ENCODE measurements around the gene RAB3C. TPM values are rescaled to one million over a fixed set of nuclear protein-coding genes. Genes with fewer than 3 reads are reported as not detected.

RAB3C gene
- total and polyA plus RNA-seq, 2 donors (not counting 1 experiment from before 2014, with no cell fraction given): not detected

DNA sequence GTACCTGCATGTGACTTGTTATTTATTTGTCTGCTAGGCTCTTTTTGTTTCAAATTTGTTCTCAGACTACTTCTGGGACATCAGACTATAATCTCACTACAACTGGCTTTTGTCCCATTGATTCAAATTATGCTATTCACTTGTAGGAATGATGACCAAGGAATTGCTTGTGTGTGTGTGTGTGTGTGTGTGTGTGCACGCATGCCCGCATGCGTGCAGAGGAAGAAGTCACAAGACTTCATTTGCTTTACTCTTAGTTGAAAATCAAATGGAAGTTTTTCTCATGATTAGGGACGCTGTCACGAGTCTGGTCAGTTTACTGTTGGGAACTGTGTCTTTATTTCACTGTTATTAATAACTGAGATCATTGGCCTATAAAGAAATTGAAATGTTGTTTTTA is 268.7 kb downstream of the RAB3C start:
- H3K27me3 ChIP-seq (ENCODE audit: control insufficient read depth, insufficient read depth, low read length): no peaks in the 10 kb centered on the region
- DNase-seq (ENCODE audit: low read depth in 2 of 2): no peak
- TF ChIP-seq, protein P1, sequence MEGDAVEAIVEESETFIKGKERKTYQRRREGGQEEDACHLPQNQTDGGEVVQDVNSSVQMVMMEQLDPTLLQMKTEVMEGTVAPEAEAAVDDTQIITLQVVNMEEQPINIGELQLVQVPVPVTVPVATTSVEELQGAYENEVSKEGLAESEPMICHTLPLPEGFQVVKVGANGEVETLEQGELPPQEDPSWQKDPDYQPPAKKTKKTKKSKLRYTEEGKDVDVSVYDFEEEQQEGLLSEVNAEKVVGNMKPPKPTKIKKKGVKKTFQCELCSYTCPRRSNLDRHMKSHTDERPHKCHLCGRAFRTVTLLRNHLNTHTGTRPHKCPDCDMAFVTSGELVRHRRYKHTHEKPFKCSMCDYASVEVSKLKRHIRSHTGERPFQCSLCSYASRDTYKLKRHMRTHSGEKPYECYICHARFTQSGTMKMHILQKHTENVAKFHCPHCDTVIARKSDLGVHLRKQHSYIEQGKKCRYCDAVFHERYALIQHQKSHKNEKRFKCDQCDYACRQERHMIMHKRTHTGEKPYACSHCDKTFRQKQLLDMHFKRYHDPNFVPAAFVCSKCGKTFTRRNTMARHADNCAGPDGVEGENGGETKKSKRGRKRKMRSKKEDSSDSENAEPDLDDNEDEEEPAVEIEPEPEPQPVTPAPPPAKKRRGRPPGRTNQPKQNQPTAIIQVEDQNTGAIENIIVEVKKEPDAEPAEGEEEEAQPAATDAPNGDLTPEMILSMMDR (conservative IDR thresholded peaks at IDR 0.05 in 1 of 2, IDR thresholded peaks at IDR 0.05 in 1 of 2; ENCODE audit: low read depth in 1 of 2, low read length in 2 of 2): no peak
- TF ChIP-seq EZH2 (IDR thresholded peaks at IDR 0.05; ENCODE audit: low read length, missing control alignments): no peak

DNA sequence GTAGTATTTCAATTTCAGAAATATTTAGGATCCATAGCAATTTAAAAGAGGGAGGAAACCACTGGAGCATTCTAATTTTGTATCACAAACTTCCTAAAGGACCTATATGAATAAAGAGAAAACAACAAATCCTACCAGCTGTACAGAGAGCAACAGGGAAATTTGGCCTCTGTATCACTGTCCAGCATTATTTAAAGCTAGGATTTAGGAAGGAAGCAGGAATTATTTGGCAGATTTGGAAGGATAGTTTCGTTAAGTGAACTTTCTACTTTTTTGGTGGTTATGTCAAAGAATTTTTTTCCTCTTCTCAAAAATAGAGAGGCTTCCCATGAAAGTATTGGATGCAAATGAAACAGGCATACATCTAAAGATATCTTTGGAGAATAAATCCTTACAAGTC is 269.7 kb downstream of the RAB3C start:
- Histone ChIP-seq H4K20me1 (ENCODE audit: control insufficient read depth, extremely low read depth, insufficient read depth, low read length) (no peaks in the 10 kb centered on the region), H3K79me2 (ENCODE audit: control insufficient read depth, insufficient read depth, low read length) (no peaks in the 10 kb centered on the region), H3K27me3 (ENCODE audit: control insufficient read depth, insufficient read depth, low read length) (no peaks in the 10 kb centered on the region), H2AFZ (ENCODE audit: low read length) (no peak overlapping the region), H3K4me2 (ENCODE audit: extremely low read depth, insufficient read depth, low read length) (no peak overlapping the region), H3K4me1 (ENCODE audit: control insufficient read depth, extremely low read depth, insufficient read depth, low read length) (no peaks in the 10 kb centered on the region), H3K4me3 (replicated peaks in 1 of 4; ENCODE audit: control extremely low read depth in 1 of 4, insufficient read depth in 1 of 4, low read depth in 3 of 4, low read length in 4 of 4) (no peak overlapping the region), H3K36me3 (ENCODE audit: control insufficient read depth, insufficient read depth, low read length) (no peaks in the 10 kb centered on the region), H3K9ac (ENCODE audit: insufficient read depth, low read length) (no peak overlapping the region), H3K27ac (ENCODE audit: insufficient read depth, low read length) (no peak overlapping the region), H3K9me3 (ENCODE audit: control insufficient read depth, insufficient read depth, low read depth, low read length) (no peaks in the 10 kb centered on the region)
- TF ChIP-seq, protein P1 (conservative IDR thresholded peaks at IDR 0.05 in 1 of 2, IDR thresholded peaks at IDR 0.05 in 1 of 2; ENCODE audit: low read depth in 1 of 2, low read length in 2 of 2): no peak
- no peak for TF ChIP-seq EZH2 (IDR thresholded peaks at IDR 0.05; ENCODE audit: low read length, missing control alignments)
- DNase-seq (ENCODE audit: low read depth in 2 of 2): no peak

More for the DNA sequence above, 268.7 kb downstream of the RAB3C start:
- H3K36me3 ChIP-seq (ENCODE audit: control insufficient read depth, insufficient read depth, low read length): no peaks in the 10 kb centered on the region
- no peaks in the 10 kb centered on the region for H3K4me1 ChIP-seq (ENCODE audit: control insufficient read depth, extremely low read depth, insufficient read depth, low read length)
- no peak overlapping the region for H2AFZ ChIP-seq (ENCODE audit: low read length)
- no peak overlapping the region for H3K9ac ChIP-seq (ENCODE audit: insufficient read depth, low read length)
- no peaks in the 10 kb centered on the region for H3K79me2 ChIP-seq (ENCODE audit: control insufficient read depth, insufficient read depth, low read length)
- H3K4me2 ChIP-seq (ENCODE audit: extremely low read depth, insufficient read depth, low read length): no peak overlapping the region
- H3K4me3 ChIP-seq (replicated peaks in 1 of 4; ENCODE audit: control extremely low read depth in 1 of 4, insufficient read depth in 1 of 4, low read depth in 3 of 4, low read length in 4 of 4): no peak overlapping the region
- no peak overlapping the region for H3K27ac ChIP-seq (ENCODE audit: insufficient read depth, low read length)
- H4K20me1 ChIP-seq (ENCODE audit: control insufficient read depth, extremely low read depth, insufficient read depth, low read length): no peaks in the 10 kb centered on the region
- no peaks in the 10 kb centered on the region for H3K9me3 ChIP-seq (ENCODE audit: control insufficient read depth, insufficient read depth, low read depth, low read length)

DNA sequence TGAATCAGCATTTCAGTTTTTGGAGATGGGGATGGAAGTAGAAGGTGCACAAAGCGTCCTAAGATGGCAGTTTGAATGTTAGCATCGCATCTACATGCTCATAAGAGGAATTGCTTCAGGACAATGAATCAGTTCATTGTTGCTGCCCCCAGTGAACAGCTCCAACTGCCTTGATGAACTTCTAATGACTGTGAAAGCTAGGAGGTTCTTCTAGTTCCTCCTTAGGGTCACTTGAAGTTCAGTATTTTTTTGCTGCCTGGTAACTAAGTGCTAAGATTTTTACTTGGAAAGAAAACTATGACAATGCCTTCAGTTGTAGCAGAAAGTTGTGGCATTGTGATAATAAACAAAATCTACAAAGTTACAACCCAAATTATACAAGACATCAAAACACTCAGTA is 271.6 kb downstream of the RAB3C start:
- no peak overlapping the region for H2AFZ ChIP-seq (ENCODE audit: low read length)
- no peaks in the 10 kb centered on the region for H3K79me2 ChIP-seq (ENCODE audit: control insufficient read depth, insufficient read depth, low read length)
- H4K20me1 ChIP-seq (ENCODE audit: control insufficient read depth, extremely low read depth, insufficient read depth, low read length): no peaks in the 10 kb centered on the region
- no peak overlapping the region for H3K27ac ChIP-seq (ENCODE audit: insufficient read depth, low read length)
- TF ChIP-seq EZH2 (IDR thresholded peaks at IDR 0.05; ENCODE audit: low read length, missing control alignments): no peak
- TF ChIP-seq, protein P1 (conservative IDR thresholded peaks at IDR 0.05 in 1 of 2, IDR thresholded peaks at IDR 0.05 in 1 of 2; ENCODE audit: low read depth in 1 of 2, low read length in 2 of 2): no peak
- H3K9me3 ChIP-seq (ENCODE audit: control insufficient read depth, insufficient read depth, low read depth, low read length): no peaks in the 10 kb centered on the region
- no peaks in the 10 kb centered on the region for H3K36me3 ChIP-seq (ENCODE audit: control insufficient read depth, insufficient read depth, low read length)
- no peak overlapping the region for H3K4me3 ChIP-seq (replicated peaks in 1 of 4; ENCODE audit: control extremely low read depth in 1 of 4, insufficient read depth in 1 of 4, low read depth in 3 of 4, low read length in 4 of 4)
- no peak for DNase-seq (ENCODE audit: low read depth in 2 of 2)
- H3K9ac ChIP-seq (ENCODE audit: insufficient read depth, low read length): no peak overlapping the region
- H3K4me1 ChIP-seq (ENCODE audit: control insufficient read depth, extremely low read depth, insufficient read depth, low read length): no peaks in the 10 kb centered on the region
- H3K27me3 ChIP-seq (ENCODE audit: control insufficient read depth, insufficient read depth, low read length): no peaks in the 10 kb centered on the region
- no peak overlapping the region for H3K4me2 ChIP-seq (ENCODE audit: extremely low read depth, insufficient read depth, low read length)
